GM12892 (cell line): ENCODE results near the gene KMT2C.
A peak's percentile ranks its signal among the peaks of the same experiment; 100 is the strongest.
"Not testable (repeated sequence)": the region's sequence is repeated elsewhere in the genome, so short reads cannot be mapped to it uniquely, and the experiment has no call there.

Source experiments
- DNase-seq: peaks from one replicate; pipeline ENCODE4 v3.0.0; 2011; ENCODE audit not compliant: insufficient read length
- FAIRE-seq: peaks from 2 replicates; lab custom pipeline; 2011; peaks lifted over from hg19 to GRCh38; lab: Jason Lieb, UNC
- POLR2A ChIP-seq: IDR thresholded peaks from 2 replicates; pipeline ENCODE4 v1.6.1; 2011; ENCODE audit warnings: low read depth, low read length, control low read depth
- POLR2AphosphoS5 ChIP-seq: IDR thresholded peaks from 2 replicates; pipeline ENCODE4 v1.6.1; 2011; ENCODE audit warnings: low read depth, low read length, control low read depth
- TAF1 ChIP-seq: IDR thresholded peaks from 2 replicates; pipeline ENCODE4 v1.6.1; 2011; ENCODE audit warnings: low read depth, mild to moderate bottlenecking, control low read depth, low read length, borderline replicate concordance

Gene KMT2C

DNA sequence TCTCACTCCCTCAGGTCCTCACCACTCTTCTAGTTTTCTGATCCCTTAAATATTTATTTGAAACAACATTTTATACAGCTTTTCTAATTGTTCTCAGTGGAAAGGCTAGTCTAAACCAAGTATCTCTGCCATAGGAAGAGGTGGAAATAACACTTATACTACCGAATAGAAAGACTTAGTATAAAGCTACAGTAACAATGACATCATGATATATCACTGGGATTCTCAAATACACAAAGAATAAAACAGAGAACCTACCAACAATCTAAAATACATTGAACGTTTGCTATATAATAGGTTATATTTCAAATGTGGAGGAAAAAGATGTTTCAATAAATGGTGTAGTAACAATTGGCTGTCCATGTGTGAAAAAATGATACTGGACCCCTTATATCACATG, 142.9 kb downstream of the KMT2C start:
- no peak for FAIRE-seq
- no peak for DNase-seq
- TF ChIP-seq POLR2AphosphoS5 (no peak), TAF1 (no peak), POLR2A (no peak)

DNA sequence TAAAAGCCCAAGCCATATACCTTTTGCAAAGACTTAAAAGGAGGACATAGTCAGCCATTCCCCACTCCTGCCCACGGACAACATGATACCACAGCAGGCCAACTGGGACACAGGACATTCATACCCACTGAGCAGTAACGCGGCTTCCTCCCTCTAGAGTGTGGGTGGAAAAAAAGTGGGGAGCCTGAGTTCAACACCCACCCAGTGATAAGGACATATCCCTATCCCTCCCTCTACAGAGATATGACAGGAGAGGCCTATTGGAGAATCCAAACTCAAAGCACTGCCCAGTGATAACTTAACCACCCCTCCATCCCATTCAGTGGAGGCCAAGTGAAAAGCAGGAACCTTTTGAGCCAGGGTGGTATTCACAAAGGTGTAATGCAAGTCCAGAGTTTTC, 148.8 kb downstream of the KMT2C start:
- not testable (repeated sequence) for FAIRE-seq, DNase-seq

DNA sequence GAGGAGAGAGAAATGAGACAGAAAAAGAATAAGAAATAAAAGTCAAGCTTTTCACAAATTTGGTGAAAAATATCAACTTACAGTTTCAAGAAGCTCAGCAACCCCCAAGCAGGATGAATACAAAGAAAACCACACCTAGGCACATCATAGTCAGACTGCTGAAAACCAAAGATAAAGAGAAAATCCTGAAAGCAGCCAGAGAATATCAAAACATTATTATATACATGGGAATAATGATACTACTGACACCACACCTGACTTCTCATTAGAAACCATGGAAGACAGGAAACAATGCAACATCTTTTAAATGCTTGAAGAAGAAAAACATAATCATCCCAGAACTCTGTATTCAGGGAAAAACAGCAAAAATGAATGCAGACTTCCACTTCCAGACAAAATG, 149.6 kb downstream of the KMT2C start:
- DNase-seq, FAIRE-seq: not testable (repeated sequence)

DNA sequence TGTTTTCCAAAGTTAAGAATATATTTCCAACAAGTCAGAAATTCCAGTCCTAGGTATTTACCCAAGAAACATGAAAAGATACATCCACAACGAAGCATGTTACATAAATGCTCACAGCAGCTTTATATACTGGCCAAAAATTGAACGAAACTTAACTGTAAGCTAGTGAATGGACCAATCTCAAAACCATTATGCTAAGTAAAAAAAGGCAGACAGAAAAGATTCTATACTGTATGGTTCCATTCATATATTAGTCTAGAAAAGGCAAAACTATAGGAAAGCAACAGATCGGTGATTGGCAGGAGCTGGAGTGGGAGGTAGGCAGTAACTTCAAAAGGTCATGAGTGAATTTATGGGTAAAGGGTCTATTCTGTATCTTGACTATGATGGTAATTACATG, 150.8 kb downstream of the KMT2C start:
- DNase-seq, result not testable (repeated sequence)
- peak; percentile 40 for FAIRE-seq

DNA sequence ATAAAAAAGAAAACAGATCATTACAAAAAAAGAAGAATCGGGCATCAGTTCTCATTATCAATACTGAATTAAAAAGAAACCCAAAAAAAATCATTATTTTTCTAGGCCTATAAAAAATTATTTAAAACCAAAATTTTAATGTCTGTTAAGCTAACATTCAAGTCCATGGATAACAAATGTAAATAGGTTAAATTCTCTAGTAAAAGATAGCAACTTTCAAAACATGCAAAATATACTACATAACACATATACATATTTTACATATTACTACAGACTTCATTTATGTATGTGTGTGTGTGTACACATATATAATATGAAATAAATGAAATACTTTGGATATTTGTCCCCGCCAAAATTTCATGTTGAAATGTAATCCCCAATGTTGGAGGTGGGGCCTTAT, 158.1 kb downstream of the KMT2C start:
- FAIRE-seq, DNase-seq: not testable (repeated sequence)

DNA sequence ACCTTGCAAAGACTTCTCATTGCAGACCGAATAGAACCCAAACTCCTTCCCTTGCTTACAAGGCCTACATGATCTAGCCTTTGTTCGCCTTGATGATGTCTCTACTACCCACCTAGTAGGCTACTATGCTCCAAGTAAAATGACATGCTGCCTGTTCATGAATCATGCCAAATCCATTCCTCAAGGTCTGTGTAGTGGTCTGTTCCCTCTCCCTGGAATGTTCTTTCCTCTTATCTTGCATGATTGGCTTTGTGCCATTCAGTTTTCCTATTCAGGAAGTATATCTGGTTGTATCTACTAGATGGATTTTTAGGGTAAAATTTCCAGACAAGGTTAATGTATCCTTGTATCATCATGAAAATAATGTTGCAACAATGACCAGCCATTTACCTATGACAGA, 165.4 kb downstream of the KMT2C start:
- not testable (repeated sequence) for FAIRE-seq, DNase-seq

DNA sequence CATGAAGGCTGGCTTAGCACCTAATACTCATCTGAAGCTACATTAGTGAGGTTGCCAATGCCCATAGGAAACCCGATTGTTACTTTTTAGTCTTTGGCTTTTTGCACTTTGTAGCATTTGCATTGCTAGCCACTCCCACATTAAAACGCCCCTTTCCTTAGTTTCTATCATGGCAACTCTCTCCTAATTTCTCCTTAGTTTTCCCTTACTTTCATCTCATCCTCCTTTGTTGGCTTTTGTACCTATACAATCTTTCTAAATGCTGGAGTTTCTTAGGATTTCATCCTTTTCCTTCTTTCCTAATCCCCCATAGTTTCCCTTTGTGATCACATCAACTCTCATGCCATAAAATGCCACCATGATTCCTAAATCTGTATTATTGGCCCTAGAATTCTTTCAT, 168.9 kb downstream of the KMT2C start:
- FAIRE-seq, DNase-seq: not testable (repeated sequence)

DNA sequence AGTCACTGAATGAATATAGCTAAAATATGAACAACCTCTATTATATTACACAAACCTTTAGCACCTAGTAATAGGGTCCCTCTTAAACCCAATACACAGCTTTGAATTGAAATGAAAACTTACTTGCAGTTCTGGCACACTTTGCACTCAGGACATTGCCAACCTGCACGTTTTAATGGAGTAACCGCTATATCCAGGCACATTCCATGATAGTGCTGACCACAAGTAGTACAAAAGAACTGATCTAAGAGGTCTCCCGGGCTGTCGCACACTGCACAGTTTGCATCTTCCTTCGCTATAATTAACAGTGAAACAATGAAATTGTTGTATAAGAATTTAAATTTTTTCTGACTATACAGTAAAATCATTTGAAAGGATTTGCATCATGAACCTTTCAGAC, 170.9 kb downstream of the KMT2C start:
- DNase-seq, FAIRE-seq: not testable (repeated sequence)

DNA sequence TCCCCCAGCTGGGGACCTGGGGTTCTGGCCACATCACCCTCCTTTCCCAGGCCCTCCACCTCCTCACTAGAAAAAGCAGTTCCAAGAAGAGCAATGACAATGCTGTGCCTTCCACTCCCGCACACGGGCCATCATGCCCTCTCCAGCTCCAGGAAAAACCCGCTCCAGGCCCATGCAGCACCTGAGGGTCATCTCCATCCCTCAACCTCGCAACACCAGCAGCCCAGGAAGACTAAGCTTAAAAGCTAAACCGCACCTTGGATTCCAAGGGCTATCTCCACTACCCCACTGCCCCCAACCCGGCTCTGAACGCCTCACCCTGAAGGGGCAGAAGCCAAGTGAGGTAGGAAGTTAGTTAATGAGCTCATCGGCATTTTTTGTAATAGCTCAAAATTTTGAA, 173.7 kb downstream of the KMT2C start:
- not testable (repeated sequence) for DNase-seq, FAIRE-seq

DNA sequence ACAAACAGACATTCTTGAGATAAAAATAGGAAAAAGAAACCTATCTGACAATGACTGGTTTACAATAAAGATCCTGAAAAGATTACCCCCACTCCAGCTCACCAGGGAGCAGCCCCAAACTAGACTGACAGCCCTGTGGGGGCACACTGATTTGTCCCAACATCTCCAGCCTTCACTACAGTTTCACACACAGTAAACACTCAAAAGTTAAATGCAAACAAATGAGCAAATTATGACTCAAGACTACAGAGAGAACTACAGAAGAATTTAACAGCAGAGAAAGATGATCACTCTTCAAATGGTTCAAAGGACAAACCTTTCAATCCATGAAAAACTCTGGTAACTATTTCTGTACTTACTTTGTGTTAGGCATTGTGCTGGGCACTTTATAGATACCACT, 176.2 kb downstream of the KMT2C start:
- FAIRE-seq, DNase-seq: not testable (repeated sequence)

DNA sequence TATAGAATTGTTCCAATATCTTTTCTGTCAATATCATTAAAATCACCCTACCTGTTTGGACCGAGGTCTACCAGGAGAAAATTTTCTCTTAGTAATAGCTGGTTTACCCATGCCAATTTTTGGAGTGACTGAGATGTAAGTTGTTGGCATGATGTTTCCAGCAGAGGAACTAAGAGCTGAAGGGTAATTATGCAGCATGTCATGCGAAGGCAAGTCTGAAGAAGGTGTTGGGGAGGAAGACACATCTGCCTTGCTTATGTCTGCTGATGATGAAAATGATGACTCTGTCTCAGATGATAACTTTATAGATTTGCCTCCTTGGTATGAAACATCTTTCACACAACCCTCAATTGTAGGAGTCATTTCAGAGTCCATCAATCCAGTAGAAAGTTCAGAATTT, 188.0 kb downstream of the KMT2C start:
- peak; percentile 63 for FAIRE-seq
- not testable (repeated sequence) for DNase-seq

DNA sequence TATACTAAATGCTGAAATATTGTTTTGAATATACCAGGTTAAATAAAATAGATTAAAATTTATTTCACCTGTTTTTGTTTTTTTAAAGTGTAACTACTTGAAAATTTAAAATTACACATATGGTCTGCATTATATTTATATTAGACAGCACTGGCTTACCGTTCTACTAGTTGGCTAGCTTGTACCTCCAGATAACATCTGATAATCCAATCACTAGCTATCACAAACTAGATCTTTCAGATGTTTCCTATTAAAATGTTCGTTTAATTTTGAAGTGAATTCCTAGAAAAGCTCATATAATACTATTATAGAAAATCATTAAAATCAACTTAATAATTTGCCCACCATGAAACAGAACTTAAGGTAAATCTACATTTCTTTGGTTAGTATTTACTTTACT, 190.4 kb downstream of the KMT2C start:
- FAIRE-seq, DNase-seq: not testable (repeated sequence)

DNA sequence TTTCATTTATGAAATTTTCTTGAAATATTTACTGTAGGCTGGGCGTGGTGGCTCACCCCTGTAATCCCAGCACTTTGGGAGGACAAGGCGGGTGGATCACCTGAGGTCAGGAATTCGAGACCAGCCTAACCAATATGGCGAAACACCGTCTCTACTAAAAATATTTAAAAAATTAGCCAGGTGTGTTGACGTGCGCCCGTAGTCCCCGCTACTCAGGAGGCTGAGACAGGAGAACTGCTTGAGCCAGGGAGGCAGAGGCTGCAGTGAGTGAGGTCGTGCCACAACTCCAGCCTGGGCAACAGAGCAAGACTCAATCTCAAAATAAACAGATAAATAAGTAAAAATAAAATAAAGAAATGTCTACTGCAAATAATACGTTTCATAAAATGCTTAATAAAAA, 192.3 kb downstream of the KMT2C start:
- not testable (repeated sequence) for FAIRE-seq, DNase-seq

DNA sequence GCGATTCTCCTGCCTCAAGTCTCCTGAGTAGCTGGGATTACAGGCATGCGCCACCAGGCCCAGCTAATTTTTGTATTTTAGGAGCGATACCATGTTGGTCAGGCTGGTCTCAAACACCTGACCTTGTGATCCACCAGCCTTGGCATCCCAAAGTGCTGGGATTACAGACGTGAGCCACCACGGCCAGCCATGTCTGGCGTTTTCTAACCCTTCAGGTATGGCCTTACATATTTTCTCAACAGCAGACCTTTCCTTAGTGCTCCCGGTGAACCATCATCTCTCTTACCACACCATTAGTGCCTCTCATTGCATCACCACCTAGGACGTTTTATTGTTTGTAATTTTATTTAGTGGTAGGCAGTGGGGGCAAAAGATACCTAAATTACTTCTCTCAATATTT, 194.5 kb downstream of the KMT2C start:
- DNase-seq, FAIRE-seq: not testable (repeated sequence)

DNA sequence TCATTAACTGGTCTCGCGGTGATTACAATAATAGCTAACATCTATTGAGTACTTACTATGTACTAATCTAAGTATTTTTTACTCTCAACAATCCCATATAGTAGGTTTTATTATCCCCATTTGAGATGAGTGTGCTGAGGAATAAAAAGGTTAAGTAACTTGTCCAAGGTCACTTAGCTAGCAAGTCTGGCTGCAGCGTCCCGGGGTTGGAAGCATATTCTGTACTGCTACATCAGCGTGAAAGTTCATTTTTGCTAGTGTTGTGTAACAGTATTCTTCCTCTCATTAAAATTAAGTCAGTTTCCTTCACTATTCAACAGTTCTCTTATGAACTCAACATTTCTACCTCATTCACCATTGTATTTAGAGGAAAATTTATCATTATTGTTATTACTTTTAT, 199.5 kb downstream of the KMT2C start:
- FAIRE-seq, DNase-seq: not testable (repeated sequence)

DNA sequence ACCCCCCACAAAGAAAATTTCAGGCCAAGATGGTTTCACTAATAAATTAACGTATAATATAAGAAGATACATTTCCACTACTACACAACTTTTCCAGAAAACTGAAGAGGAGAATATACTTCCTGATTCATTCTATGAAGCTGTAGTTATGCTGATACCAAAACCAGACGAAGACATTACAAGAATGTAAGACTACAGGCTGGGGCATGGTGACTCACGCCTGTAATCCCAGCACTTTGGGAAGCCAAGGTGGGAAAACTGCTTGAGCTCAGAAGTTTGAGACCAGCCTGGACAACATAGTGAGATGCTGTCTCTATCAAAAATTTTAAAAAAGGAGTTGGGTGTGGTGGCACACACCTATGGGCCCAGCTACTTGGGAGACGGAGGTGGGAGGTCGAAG, 201.4 kb downstream of the KMT2C start:
- FAIRE-seq, DNase-seq: not testable (repeated sequence)
